Stimulated activated CD4-positive, alpha-beta T cell treated with anti-CD3 and anti-CD28 coated beads, TNF-alpha, amount 100 ng/mL, for 24 hours (primary cell): ENCODE measurements around the gene NUP93.

Experiments used
- DNase-seq, 3 experiments: peaks; one replicate each; pipeline ENCODE4 v3.0.0-alpha.2; 2020; ENCODE audit warnings: low read depth in 3 of 3

The NUP93 gene

DNA sequence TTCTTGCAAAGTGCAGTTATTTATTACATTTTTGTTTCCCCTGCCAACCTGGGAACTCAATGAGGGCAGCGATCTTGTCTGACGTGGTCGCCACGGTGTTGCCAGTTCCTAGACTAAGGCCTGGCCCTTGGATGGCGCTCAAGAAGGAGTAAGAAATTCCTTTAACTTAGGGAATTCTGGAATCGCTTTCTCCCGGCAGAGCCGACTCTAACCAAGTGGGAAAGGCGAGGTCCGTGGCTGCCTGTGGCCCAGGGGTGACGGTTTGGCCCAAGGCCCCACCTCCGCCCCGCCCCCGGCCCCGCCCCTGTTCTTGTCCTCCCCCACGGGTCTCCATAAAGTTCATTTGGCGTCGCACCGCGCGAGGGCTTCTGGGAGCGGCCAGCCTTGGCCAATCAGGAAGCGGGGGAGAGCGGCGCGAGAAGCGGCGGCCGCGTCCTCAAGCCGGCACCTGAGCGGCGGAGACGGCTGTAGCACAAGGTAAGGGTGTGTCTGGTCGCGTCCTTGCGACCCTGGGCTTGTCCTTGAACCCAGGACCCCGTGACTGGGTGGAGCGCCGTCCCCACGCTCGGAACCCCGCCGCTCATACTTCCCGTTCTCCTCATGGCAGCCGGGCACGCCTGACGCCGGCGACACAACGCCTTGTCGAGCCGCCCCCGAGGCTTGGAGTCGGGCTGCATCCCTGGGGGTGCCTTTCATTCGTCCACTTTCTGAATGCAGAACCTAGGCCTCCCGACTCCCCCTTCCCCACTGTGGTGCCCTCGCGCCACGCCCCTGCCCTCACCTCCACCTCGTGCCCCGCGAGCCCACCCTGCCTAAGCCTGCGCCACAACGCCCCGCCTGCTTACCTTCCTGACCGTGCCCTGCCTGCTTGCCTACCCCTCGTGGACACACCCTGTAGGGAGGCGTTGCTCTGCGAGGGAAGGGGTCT, at the start of gene NUP93:
Gene NUP93, plus strand, starts transcription at position 395 of the 928 bp plus-strand sequence. CDS start 18,119 bp downstream, outside the sequence.
- peak; percentile 74 to 88 (median 82) for DNase-seq

DNA sequence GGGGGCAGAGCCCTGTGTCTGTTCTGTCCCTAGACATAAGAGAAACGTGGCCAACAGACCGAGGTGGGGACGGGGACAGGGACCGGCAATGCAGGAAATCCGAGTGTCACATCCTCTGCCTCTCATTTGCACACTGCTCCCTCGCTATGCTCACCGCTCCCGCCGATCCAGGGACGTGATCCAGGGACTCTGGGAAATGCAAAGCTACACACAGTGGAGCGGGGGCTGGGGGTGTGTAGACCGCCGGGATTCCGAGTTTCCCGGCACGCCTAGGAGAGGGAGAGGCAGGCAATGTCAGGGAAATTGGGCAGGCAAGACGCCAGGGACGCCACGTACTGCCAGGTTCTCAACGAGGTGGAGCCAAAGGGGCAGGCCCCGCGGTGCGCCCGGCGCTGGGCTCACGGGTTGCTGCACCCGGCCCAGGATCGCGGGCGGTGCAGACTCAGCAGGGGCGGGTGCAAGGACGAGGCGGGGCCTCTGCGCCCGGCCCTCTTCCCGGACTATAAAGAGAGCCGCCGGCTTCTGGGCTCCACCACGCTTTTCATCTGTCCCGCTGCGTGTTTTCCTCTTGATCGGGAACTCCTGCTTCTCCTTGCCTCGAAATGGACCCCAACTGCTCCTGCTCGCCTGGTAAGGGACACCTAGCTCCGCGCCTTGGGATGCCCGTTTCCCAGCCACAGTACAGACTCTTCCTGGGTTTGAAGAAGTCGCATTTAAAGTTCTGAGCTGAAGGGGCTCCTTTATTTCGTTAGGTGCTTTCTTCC, 47.8 kb upstream of the NUP93 start, which contains the start of gene MT1X:
Gene MT1X, plus strand, starts transcription at position 532 of the 764 bp plus-strand sequence. Its CDS starts 71 bp downstream, at position 603.
- DNase-seq: peak; percentile 81 to 91 (median 87)

DNA sequence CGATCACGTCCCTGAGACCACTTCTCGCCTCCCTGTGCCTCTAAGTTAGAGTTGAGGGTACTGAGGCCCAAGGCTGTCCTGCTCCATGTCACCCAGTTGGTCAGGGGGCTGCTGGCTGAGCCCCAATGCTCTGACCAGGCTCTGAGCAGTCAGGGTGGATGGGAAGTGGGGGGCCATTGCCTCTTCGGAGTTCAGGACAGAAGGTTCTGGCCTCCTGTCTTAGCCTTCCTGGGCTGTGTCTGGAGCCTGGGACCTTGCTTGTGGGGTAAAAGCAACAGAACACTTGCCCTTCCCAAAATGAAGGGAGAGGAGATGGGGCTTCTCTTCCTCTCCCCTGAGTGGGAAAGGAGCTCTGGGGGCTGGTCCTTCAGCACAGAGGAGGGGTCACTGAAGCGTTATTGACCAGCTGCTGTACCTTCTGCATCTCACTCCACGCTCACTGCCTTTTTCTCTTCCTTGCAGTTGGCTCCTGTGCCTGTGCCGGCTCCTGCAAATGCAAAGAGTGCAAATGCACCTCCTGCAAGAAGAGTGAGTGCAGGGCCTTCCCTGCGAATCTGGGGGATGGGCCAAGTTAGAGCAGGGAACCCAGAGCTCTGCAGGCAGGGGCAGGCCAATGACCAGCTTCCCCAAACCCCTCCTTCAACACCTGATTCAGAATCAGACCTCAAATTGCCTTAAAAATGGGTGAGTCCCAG, 47.1 kb upstream of the NUP93 start:
- no peak for DNase-seq

DNA sequence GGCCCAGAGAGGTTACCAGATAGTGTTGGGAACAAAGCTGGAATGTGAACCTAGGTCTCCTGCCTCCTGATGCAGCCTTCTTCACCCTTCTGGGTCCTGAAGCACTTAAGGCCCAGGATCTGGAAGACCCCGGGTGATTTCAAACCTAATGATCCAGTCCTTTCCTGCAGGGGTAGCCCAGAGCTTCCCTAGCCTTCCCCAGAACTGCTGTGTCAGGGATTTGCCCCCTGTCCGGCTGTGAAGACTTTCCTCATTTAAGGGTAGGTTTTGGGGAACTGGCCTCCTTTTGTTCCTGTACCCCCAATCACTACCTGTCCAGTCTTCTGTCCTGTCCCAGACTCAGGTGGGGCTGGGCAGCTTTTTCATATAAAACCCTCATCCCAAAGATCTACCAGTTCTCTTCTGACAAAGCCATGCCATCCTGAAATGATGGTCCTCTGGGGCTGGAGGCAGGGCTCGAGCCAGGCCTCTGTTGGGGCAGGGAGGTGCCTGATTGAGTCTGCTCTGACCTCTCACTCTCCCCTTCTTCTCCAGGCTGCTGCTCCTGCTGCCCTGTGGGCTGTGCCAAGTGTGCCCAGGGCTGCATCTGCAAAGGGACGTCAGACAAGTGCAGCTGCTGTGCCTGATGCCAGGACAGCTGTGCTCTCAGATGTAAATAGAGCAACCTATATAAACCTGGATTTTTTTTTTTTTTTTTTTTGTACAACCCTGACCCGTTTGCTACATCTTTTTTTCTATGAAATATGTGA, 46.3 kb upstream of the NUP93 start:
- no peak for DNase-seq

DNA sequence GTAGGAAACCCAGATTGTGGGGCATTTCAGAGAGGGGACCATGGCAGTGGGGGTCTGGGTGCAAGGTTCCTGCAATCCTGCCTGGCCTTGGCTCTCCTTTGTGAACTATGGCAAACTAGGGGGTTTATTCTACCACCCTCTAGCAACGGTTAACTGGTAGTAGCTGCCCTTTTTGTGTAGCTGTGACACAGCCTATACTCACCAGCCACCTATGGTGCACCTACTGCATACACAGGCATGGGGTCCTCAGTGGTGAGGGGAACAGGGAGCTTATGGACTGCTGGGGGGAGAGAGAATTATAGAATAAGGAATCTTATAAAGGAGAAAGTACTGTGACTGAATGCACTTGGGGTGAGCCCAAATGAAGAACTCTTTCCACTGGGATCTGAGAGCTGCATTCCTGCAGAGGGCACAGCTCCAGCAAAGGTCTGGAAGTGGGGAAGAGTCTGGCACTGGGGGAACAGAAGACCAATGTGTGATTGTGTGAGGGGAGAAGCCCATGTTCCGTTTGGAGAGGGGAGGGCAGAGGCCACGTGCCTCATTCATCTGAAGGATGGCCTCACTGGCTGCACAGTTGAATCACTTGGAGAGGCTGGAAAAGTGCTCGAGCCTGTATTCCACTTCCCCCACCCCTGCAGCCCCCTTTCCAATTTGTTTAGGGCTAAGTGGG, 45.5 kb upstream of the NUP93 start:
- no peak for DNase-seq

DNA sequence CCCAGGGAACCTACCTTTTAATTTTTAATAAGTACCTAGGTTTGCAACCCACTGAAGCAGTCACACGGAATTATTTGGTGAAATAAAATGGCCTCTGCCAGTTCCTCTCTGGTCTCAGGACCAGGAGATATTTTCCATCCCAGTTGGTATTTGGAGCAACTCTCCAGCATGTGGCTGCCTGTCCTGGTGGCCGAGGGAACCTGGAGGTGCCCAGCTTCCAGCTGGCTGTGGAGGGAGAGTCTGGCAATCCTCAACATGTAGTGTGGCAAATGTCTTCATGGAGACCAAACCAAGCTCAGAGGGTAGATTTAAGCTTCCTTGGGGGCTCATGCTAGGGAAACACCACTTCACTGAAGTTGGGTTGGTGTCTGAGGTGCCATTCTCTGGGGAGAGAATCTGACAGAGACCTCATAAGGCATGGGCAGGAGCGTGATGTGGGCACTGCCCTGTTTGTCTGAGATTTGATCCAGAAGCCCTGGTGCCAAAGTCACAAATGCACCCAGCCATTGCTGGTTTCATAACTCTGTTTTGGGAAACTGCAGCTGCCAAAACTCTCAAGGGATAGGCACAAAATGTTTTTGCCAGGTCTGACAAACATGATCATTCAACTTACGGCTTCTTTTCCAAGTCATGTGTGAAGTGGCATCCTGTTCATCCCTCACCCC, 44.9 kb upstream of the NUP93 start:
- no peak for DNase-seq

DNA sequence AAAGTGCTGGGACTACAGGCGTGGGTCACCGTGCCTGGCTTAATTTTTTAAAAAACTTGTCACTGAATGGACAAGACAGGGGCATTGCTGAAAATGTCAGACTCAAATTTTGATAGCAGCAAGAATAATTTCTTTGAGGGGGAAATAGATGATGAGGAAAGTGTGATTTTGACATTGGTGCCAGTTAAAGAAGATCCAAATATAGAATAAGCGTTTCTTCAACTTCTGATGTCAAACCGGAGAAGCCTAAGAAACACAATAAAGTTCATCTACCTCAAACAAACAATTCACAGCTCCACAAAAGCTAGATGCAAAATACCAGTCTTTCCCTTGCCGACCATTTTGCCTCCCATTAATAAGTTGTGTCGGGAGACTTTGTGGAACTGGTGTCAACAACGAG, 43.2 kb upstream of the NUP93 start:
- DNase-seq: no peak

DNA sequence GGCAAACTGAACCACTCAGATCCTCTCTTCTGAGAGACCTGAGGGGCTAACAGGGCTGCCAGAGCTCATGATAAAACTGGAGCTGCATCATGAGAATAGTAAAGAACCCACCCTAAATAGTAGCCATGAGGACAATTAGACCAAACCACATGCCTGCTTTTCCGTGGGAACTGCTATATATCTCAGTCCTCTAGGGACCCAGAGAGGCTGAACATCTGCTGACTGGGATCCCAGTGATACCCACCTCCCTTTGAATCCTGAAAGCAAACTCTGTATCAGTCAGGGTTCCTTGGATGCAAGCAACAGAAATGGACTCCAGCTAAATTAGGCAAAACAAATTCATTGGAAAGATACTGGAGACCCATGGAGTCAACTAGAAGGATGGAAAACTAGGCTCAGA, 41.2 kb upstream of the NUP93 start:
- no peak for DNase-seq

DNA sequence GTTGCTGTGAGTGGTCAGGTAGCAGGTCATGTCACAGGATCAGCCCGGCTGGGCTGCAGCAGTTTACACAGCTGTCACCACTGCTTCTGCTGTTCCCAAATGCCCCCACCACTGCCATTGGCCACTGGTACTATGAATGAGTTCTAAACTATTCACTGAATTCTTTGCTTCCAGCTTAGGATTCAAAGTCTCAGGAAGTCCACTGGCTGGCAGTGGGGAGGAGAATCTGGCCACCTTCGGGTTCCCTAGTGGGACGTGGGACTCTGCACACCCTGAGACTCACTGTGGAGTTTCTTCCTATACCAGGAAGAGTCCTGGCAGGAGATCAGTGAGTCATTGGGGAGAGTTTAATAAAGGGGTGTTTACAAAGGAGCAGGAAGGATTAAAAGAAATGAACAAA, 40.8 kb upstream of the NUP93 start:
- no peak for DNase-seq

DNA sequence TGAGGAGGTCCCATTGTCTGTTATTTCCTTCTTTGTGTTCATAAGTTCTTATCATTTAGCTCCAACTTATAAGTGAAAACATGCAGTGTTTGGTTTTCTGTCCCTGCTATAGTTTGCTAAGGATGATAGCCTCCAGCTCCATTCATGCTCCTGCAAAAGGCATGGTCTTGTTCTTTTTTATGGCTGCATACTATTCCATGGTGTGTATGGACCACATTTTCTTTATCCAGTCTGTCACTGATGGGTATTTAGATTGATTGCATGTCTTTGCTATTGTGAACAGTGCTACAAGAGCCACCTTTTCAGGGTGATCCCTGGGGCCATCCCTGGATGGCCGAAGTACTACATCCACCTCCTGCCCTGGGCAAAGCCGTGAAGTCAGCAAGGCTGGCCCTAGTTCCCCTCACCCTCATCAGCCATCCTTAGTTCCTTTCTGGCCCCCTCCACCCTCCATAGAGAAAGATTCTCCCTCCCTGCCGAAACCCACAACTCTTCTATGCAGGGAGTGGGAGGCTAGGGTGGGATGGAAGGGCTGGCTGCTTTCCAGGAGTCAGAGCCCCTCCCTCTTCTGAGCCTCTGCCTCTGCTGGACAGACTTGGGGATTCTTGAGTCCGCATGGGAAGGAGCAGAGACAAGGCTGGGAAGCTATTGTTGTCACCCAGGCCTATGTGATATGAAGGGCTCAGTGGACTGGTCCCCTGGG, 39.4 kb upstream of the NUP93 start:
- no peak for DNase-seq

DNA sequence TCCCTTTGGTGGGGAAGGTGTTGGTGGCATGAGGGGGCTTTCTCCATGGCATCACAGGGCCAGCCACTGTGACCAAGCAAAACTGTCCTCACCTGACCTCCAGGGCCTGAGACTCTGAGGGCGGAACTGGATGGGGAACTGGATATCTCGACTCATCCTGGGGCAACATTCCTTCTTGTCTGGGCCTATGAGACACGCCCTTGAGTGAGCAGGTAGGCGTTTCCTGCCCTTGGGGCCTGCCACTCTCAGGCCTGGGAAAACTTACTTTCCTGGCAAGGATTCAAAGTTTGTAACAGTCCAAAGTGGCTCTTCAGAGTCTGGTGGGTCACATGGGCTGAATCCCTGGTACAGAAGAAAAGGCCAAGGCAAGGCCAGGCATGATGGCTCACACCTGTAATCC, 38.0 kb upstream of the NUP93 start:
- no peak for DNase-seq

DNA sequence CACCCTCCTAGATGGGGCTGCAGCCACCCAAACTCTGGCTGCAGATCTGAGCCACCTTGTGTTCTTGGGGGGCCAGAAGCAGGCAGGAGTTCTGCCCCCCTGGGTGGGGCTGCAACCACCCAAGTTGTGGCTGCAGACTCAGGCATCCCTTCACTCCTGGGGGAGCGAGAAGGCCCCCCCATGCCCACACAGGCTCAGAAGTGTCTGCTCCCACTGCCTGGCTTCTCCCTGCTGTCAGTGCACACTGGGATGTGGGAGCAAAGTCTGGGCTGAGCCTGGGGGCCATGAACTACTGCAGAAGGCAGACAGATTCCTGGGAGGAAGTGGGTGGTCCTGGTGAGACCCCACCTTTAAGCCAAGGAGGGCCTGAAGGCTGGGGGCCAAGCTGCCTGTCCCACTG, 34.7 kb upstream of the NUP93 start:
- no peak for DNase-seq

DNA sequence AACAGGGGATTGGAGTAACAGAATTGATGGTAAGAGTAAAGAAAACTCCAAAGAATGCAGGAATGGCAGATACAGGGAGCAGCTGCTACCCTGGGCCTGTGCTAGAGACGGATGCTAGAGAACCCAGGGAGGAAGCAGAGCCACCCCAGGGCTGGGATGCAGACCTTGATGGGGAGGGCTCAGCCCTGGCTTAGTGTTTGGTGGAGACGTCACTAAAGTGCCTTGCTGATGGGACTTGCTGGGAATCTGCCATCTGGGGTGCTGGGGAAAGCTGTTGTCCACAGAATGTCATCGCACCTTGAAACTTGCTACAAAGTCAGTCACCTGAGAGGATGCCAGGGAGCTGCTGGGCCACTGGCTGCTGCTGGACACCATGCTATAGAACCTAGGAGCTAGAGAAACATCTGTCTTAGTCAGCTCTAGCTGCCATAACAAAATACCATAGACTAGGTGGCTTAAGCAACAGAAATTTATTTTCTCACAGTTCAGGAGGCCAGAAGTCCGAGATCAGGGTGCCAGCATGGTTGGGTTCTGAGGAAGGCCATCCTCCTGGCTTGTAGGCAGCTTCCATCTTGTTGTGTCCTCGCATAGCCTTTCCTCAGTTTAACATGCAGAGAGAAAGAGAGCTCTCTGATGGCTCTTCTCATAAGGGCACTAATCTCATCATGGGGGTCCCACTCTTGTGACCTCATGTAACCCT, 32.3 kb upstream of the NUP93 start:
- no peak for DNase-seq

DNA sequence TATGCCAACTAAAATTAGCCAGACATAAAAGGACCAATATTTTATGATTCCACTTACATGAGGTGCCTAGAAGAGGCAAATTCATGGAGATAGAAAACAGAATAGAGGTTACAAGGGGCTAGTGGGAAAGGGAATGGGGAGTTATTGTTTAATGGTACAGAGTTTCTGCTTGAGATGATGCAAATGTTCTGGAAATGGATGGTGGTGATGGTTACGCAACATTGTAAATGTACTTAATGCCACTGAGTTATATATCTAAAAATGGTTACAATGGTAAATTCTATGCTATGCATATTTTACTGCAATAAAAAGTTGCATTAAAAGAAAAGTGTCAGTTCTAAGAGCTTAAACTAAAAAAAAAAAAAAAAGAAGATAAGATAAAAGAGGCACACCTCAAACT, 29.7 kb upstream of the NUP93 start:
- DNase-seq: no peak

DNA sequence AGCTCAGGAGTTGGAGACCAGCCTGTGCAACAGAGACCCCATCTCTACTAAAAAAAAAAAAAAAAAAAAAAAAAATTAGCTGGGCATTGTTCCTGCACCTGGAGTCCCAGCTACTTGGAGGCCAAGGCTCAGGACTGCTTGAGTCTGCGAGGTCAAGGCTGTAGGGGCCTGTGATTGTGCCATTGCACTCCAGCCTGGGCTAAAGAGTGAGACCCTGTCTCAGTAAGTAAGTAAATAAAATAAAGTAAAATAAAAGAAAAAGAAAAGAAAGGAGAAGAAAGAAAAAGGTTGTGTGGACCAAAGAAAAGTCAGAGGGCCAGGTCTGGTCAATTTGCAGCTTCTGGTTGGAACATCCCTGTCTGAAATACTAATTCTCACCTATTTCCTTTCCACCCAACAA, 29.3 kb upstream of the NUP93 start:
- DNase-seq: no peak

DNA sequence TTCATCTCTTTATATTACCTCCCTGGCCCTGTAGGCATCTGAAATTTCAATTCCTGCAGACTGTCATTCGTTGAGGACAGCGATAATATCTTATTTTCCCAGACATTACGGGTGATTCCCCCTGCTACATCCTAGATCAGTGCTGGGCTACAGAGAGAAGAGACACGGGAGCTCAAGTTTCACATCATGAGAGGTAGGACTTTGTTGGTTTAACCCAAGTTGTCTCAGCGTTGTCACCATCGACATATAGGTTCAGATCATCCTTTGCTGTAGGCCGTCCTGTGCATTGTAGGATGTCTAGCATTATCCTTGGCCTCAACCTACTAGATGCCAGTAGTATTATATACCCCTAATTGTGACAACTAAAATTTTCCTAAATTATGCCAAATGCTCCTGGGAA, 28.4 kb upstream of the NUP93 start:
- DNase-seq: no peak

DNA sequence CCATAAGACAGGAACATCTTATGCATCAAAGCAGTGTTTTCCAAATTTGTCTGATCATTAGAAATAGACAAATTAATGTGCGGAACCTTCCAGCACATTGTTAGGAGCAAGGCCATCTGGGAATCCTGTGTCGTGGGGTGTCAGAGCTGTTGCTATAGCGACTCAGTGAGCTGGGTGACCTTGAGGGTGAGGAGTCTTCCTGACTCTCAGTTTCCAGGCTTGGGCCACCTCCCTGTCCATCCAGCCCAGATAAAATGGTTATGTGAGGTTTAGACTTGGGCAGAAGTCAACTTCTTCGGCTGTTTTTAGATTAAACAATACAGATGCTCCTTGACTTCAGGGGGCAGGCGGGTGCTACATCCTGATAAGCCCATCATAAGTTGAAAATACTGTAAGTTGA, 27.1 kb upstream of the NUP93 start:
- no peak for DNase-seq

DNA sequence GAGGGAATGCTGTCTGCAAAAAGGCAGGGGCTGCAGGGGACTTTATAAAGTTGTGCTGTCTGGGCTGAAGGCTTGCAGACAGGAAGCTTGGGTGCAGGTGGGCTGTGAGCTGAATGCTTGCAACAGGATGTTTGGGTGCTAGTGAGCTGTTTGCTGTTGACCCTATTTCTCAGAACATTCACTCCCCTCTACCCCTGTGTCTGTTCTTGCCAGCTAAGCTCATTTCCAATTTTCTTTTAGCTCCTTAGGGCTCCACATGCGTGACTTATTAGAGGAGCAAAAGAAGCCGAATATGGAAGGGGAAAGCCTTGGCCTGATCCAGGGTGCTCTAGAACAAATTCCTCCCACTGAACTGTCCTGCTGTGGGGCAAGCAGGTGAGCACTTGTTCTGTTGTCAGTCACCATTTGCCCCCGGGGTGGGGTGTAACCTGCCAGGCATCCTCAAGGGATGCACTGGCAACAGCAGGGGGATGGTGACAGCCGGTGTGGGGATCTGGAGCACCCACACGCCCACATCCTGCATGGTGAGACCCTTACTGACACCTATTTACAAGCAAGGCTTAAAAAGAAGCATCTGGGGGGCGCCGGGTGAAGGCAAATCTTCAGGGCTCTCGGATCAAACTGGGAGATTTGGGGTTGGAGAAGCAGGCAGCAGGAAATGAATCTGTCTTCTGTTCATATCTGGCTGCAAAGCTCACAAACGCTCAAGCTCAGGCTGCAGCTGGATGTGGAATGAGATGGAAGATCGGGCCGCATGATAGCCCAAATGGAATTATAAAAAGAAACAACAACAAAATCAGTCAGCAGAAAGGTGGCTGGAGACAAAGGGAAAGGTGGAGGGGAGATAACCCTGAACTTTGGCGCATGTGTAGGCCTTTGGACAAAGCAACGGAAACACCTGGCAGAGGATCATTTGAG, 21.1 kb upstream of the NUP93 start:
- DNase-seq: no peak
